Activated CD4-positive, alpha-beta T cell treated with anti-CD3 and anti-CD28 coated beads for 1 hour (primary cell): ENCODE data around the gene MAEA.

Experiments
- DNase-seq: peaks from one replicate; pipeline ENCODE4 v3.0.0-alpha.2; 2020

Gene MAEA

GRCh38 chr4:1338752-1339414 is 49.2 kb downstream of the MAEA start:
- DNase-seq: no peak

- no peak for DNase-seq
These were observed 49.8 kb downstream of the MAEA start for GRCh38 chr4:1339489-1339888.

GRCh38 chr4:1340181-1340747 is 50.6 kb downstream of the MAEA start:
- no peak for DNase-seq

- no peak for DNase-seq
These were observed 51.2 kb downstream of the MAEA start for GRCh38 chr4:1340861-1341260.

- DNase-seq: no peak
These were observed 52.3 kb downstream of the MAEA start for GRCh38 chr4:1342003-1342402.

- DNase-seq: no peak
These were observed 55.0 kb downstream of the MAEA start for GRCh38 chr4:1344696-1345095.

GRCh38 chr4:1345903-1346780 is 56.5 kb downstream of the MAEA start:
- peak; percentile 30 for DNase-seq

- DNase-seq: peak; percentile 100
These were observed 57.2 kb downstream of the MAEA start, which contains the start of gene UVSSA for GRCh38 chr4:1346781-1347409. UVSSA (plus strand) TSS chr4:1347208; CDS start chr4:1348092, 884 bp downstream.

- no peak for DNase-seq
These were observed 57.7 kb downstream of the MAEA start for GRCh38 chr4:1347410-1347864.

GRCh38 chr4:1348014-1348513 is 58.4 kb downstream of the MAEA start:
- DNase-seq: no peak

- DNase-seq: no peak
These were observed 59.1 kb downstream of the MAEA start for GRCh38 chr4:1348746-1349145.

- DNase-seq: no peak
These were observed 59.9 kb downstream of the MAEA start for GRCh38 chr4:1349359-1350168.

GRCh38 chr4:1350169-1350520 is 60.5 kb downstream of the MAEA start:
- no peak for DNase-seq

GRCh38 chr4:1351854-1352566 is 62.3 kb downstream of the MAEA start:
- peak; percentile 80 for DNase-seq

- no peak for DNase-seq
These were observed 62.8 kb downstream of the MAEA start for GRCh38 chr4:1352567-1352900.

- DNase-seq: no peak
These were observed 63.7 kb downstream of the MAEA start for GRCh38 chr4:1353186-1354055.

GRCh38 chr4:1354136-1354982 is 64.7 kb downstream of the MAEA start:
- DNase-seq: no peak

GRCh38 chr4:1354983-1355275 is 65.2 kb downstream of the MAEA start:
- DNase-seq: no peak

GRCh38 chr4:1355378-1355777 is 65.7 kb downstream of the MAEA start:
- DNase-seq: no peak
